ENCODE measurements around the gene CD1E.
"Not testable (repeated sequence)": the region's sequence is repeated elsewhere in the genome, so short reads cannot be mapped to it uniquely, and the experiment has no call there.

CD1E gene

GRCh38 chr1:158353303-158354075 lies at the start of gene CD1E:
CD1E (plus strand) TSS chr1:158353894; CDS start chr1:158353989, 95 bp downstream.
- DNase-seq (ENCODE audit: low spot score) = no peak

DNA sequence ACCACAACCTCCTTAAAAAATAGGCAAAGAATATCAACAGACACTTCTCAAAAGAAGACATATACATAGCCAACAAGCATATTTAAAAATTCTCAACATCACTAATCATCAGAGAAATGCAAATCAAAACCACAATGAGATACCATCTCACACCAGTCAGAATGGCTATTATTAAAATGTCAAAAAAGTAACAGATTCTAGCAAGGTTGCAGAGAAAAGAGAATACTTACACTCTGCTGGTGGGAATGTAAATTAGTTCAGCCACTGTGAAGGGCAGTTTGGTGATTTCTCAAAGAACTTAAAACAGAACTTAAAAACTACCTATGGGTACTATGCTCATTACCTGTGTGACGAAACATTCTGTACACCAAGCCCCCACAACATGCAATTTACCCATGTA lies 43.1 kb upstream of the CD1E start:
- DNase-seq (ENCODE audit: low spot score) = no peak

DNA sequence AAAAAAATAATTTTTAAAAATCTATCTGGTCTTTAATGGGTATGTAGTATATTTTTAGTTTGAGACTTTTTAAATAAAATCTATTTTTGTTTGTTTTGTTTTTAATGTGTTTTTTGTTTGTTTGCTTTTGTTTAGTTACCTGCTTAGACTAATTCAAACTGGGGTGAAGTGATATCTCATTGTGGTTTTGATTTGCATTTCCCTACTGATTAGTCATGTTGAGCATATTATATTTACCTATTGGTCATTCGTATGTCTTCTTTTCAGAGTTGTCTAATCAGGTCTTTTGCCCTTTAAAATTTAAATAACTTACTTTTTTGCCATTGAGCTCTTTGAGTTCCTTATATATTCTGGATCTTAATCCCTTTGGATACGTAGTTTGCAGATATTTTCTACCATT lies 42.6 kb upstream of the CD1E start:
- no peak for DNase-seq (ENCODE audit: low spot score)

- no peak for DNase-seq (ENCODE audit: low spot score)
Measured at GRCh38 chr1:158323866-158324265, 29.8 kb upstream of the CD1E start.

DNA sequence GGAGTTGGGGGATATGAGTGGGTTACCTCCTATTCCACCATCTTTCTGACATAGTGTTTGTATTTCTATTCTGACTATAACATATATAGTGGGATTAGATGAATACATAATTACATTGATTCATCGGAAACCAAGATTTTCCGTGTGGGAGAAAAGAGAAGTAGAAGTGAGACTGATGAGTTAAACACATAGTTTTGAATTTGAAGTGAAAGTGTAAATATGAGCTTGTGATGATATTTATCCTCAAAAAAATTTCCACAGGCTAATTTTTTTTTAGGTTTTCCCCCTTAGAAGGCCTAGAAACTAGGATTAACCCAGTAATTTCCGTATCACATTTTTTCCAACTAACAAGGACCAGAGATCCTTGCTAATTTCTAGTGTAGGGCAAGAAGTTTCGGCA lies 29.3 kb upstream of the CD1E start:
- no peak for DNase-seq (ENCODE audit: low spot score)

GRCh38 chr1:158327481-158327880 lies 26.2 kb upstream of the CD1E start:
- no peak for DNase-seq (ENCODE audit: low spot score)

- DNase-seq (ENCODE audit: low spot score) = no peak
Measured at GRCh38 chr1:158328426-158328825, 25.3 kb upstream of the CD1E start.

DNA sequence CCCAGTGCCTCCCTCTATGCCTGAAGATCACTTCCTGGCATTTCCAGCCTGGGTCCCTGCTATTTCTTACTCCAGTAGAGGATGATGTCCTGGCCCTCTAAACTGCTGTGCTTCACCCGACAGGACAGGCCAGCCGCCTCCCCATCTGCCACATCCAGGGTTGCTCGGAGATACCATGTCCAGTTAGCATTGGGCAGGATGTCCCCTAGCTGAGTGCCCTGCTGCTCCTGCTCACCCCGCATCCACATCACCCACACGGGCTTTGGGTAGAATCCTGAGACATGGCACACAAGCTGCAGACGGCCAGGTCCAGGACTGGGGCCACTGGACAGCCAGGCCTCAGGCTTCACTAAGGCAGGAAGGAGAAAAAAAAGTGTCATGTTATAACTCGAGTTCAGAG lies 24.4 kb upstream of the CD1E start:
- no peak for DNase-seq (ENCODE audit: low spot score)

GRCh38 chr1:158329733-158330132 lies 24.0 kb upstream of the CD1E start:
- no peak for DNase-seq (ENCODE audit: low spot score)

- no peak for DNase-seq (ENCODE audit: low spot score)
Measured at GRCh38 chr1:158330391-158331105, 23.1 kb upstream of the CD1E start.

- DNase-seq (ENCODE audit: low spot score) = no peak
Measured at GRCh38 chr1:158331106-158331425, 22.6 kb upstream of the CD1E start.

DNA sequence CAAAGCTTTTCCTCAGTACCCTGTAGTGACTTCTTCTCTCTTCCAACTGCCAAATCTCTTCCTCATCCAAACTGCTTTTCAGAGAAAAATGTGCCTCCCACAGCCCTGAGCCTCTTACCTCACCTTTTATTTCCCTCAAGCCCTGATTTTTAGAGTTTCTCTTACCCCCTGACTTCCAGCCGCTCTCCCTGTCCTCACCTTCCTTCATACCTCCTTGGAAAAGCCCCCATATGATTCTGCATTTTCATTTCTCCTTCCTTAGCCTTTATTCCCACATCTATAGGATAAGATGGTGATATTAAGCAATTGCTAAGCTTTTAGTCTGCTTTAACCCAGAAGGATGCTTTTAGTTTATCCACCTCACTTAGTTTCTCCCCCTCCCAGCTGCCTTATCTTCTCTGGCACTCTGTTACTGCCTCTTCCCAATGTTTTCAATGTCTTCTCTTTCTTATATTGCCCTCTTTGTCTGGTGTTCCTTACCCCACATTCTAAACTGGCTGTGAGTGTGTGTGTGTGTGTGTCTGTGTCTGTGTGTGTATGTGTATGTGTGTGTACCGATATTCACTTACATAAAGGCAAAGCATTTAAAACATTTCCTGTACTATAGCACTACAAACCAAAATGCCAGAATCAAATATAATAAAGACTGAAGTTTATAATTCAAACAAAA lies 22.1 kb upstream of the CD1E start, which contains the start of gene CD1B:
CD1B (minus strand) TSS at position 51 of the 670 bp plus-strand sequence. CDS start 108 bp downstream, outside the sequence.
- no peak for DNase-seq (ENCODE audit: low spot score)

- DNase-seq (ENCODE audit: low spot score) = no peak
Measured at GRCh38 chr1:158333405-158334155, 20.1 kb upstream of the CD1E start.

DNA sequence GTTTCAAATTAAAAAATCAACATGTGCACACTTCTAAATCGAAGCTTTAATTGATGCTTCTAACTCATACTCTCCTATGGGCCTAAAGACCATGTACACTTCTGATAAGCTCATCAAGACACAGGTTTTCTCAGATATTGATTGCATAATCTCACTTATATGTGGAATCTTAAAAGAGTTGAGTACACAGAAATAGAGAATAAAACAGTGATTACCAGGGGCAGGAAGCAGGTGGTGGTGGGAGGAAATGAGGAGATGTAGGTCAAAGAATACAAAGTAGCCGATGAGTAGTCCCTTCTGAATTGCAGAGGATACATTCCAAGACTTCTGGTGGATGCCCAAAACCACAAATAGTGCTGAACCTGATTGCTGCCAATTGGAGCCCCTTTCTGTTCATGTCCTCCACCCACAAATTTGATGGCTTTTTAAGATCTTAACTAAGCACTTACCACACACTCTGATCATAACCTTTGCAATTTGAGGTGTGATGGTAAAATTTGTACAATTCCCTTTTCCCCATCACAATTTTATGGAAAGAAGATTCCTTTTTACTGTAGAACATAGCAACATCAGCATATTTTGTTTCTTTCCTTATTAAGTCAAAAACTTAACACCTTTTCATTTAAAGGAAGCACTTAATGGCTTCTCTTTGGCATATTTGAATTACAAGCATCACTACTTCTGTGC lies 19.0 kb upstream of the CD1E start:
- DNase-seq (ENCODE audit: low spot score) = no peak

DNA sequence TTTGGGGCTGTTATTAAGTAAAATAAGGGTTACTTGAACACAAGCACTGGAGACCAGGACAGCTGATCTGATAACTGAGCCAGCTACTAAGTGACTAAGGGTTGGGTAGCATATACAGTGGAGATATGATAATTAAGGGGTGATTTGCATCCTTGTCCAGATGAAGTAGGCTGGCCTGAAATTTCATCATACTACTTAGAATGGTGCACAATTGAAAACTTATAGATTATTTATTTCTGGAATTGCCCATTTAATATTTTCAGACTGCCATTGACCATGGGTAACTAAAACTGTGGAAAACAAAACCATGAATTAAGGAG lies 18.5 kb upstream of the CD1E start:
- DNase-seq (ENCODE audit: low spot score) = no peak

DNA sequence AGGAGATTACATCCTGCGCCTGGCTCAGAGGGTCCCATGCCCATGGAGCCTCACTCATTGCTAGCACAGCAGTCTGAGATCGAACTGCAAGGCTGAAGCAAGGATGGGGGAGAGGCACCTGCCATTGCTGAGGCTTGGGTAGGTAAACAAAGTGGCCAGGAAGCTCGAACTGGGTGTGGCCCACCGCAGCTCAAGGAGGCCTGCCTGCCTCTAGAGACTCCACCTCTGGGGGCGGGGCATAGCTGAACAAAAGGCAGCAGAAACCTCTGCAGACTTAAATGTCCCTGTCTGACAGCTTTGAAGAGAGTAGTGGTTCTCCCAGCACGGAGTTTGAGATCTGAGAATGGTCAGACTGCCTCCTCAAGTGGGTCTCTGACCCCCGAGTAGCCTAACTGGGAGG lies 17.3 kb upstream of the CD1E start:
- not testable (repeated sequence) for DNase-seq (ENCODE audit: low spot score)

GRCh38 chr1:158348946-158349345 lies 4.7 kb upstream of the CD1E start:
- not testable (repeated sequence) for DNase-seq (ENCODE audit: low spot score)

DNA sequence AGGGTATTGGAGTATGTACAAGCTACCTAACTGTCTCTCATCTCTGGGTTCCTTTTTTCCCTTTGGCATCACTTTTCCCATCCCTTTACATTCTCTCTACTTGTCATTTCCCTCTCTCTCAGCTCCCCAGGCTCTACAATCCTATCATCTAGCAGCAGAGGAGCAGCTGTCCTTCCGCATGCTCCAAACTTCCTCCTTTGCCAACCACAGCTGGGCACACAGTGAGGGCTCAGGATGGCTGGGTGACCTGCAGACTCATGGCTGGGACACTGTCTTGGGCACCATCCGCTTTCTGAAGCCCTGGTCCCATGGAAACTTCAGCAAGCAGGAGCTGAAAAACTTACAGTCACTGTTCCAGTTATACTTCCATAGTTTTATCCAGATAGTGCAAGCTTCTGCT lies 561 bp downstream of the CD1E start:
- DNase-seq (ENCODE audit: low spot score) = no peak

DNA sequence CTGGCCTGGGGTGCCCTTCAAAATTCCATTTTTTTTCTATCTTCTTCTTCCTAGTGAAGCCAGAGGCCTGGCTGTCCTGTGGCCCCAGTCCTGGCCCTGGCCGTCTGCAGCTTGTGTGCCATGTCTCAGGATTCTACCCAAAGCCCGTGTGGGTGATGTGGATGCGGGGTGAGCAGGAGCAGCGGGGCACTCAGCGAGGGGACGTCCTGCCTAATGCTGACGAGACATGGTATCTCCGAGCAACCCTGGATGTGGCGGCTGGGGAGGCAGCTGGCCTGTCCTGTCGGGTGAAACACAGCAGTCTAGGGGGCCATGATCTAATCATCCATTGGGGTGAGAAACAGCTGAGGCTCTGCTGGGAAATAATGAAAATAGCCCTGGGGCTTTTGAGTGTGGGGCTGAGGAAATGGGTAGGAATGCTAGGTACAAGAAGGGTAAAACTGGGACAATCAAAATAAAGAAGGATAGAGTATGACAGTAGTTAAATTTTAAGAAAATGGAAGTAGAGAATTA lies 2.1 kb downstream of the CD1E start:
- no peak for DNase-seq (ENCODE audit: low spot score)

- no peak for DNase-seq (ENCODE audit: low spot score)
Measured at GRCh38 chr1:158356616-158357015, 2.9 kb downstream of the CD1E start.

DNA sequence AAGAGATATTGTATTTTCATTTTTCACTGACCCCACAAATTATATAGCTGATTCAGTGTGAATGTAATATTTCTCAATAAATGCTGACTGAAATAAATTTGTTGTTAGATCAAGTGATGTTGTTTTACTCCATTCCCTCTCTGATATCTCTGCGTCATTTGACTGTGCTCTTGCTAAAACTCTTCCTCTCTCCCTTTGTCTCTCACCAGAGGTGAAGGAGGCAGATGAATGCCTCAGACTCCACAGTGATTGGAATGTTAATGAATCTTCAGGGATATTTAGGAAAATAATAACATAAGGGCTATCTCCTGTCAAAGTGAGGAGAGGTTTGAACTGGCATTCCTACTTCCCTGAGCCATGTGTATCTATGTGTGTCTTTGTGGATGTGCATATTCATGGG lies 3.7 kb downstream of the CD1E start:
- no peak for DNase-seq (ENCODE audit: low spot score)

GRCh38 chr1:158362482-158362881 lies 8.8 kb downstream of the CD1E start:
- DNase-seq (ENCODE audit: low spot score) = no peak

Measured in SW480 (cell line).